IMR-90 (cell line): Measurements from ENCODE around the gene CNTN4. TPM values are rescaled to one million over a fixed set of nuclear protein-coding genes. Genes with fewer than 3 reads are reported as not detected.

Experiments used
- ATAC-seq: fragments of 200-7000 bp; cut with Tn5 transposase; 2 replicates; pipeline ENCODE4 v1.9.1; 2020; ENCODE audit warnings: low read depth, mild to moderate bottlenecking, moderate library complexity
- BruUV-seq: library from RNA; stranded (reverse); fragments of 400-500 nt; replicated peaks from 2 replicates; lab custom pipeline; 2021; lab: Mats Ljungman, UMichigan
- CTCF ChIA-PET: fragments of 300-600 bp; formaldehyde crosslinking; extraction: SDS; loops from one replicate; lab custom pipeline; 2021; ENCODE audit warnings: antibody characterized with exemption; lab: Yijun Ruan, JAX
- POLR2A ChIA-PET: fragments of 300-600 bp; sonication (Branson Sonifier 250); formaldehyde crosslinking; loops from one replicate; lab custom pipeline; 2022; ENCODE audit warnings: antibody characterized with exemption; ENCODE audit not compliant: unreplicated experiment; lab: Charles Lee
- DNase-seq: peaks from one replicate; pipeline ENCODE4 v3.0.0; 2013
- H2AFZ ChIP-seq: replicated peaks from 2 replicates; pipeline ENCODE3; 2013; ENCODE audit warnings: low read length, mild to moderate bottlenecking; ENCODE audit not compliant: poor library complexity
- H2AK5ac ChIP-seq: 2 replicates; pipeline ENCODE4 v1.6.1; 2013; ENCODE audit warnings: low read depth, low read length, inconsistent platforms
- H2AK9ac ChIP-seq: replicated peaks from 2 replicates; pipeline ENCODE3; 2013; ENCODE audit warnings: mild to moderate bottlenecking, low read depth, low read length, moderate library complexity; ENCODE audit not compliant: poor library complexity
- H2BK120ac ChIP-seq: 2 replicates; pipeline ENCODE4 v1.6.1; 2013; ENCODE audit warnings: low read depth, low read length, inconsistent platforms
- H2BK15ac ChIP-seq: 3 replicates; pipeline ENCODE4 v1.6.1; 2013; ENCODE audit warnings: low read depth, low read length, inconsistent platforms
- H2BK20ac ChIP-seq: 2 replicates; pipeline ENCODE4 v1.6.1; 2013; ENCODE audit warnings: low read depth, mild to moderate bottlenecking, inconsistent platforms, low read length, moderate library complexity
- H2BK5ac ChIP-seq: 2 replicates; pipeline ENCODE4 v1.6.1; 2013; ENCODE audit warnings: mild to moderate bottlenecking, low read depth, low read length, inconsistent platforms; ENCODE audit not compliant: poor library complexity, severe bottlenecking
- H3K14ac ChIP-seq: replicated peaks from 2 replicates; pipeline ENCODE4 v1.6.1; 2013; ENCODE audit warnings: low read depth, low read length, inconsistent platforms
- H3K18ac ChIP-seq: 2 replicates; pipeline ENCODE4 v1.6.1; 2013; ENCODE audit warnings: low read depth, low read length, control low read depth
- H3K23ac ChIP-seq: 2 replicates; pipeline ENCODE4 v1.6.1; 2013; ENCODE audit warnings: low read depth, low read length, inconsistent platforms
- H3K27ac ChIP-seq: 2 replicates; pipeline ENCODE4 v1.5.1; 2013; ENCODE audit warnings: mild to moderate bottlenecking, control low read depth, low read length; ENCODE audit not compliant: insufficient read depth
- H3K27me3 ChIP-seq: 2 replicates; pipeline ENCODE4 v1.6.1; 2013; ENCODE audit warnings: low read length; ENCODE audit not compliant: control insufficient read depth, insufficient read depth
- H3K36me3 ChIP-seq: 2 replicates; pipeline ENCODE4 v1.6.1; 2013; ENCODE audit warnings: low read length, mixed read lengths; ENCODE audit not compliant: control insufficient read depth, insufficient read depth
- H3K4ac ChIP-seq: 2 replicates; pipeline ENCODE4 v1.6.1; 2013; ENCODE audit warnings: low read depth, low read length, inconsistent platforms
- H3K4me1 ChIP-seq: 2 replicates; pipeline ENCODE4 v1.6.1; 2013; ENCODE audit warnings: low read length, mixed read lengths; ENCODE audit not compliant: control insufficient read depth, insufficient read depth
- H3K4me2 ChIP-seq: 2 replicates; pipeline ENCODE4 v1.6.1; 2013; ENCODE audit warnings: low read depth, mild to moderate bottlenecking, control low read depth, low read length, moderate library complexity
- H3K4me3 ChIP-seq: 2 replicates; pipeline ENCODE4 v1.5.1; 2013; ENCODE audit warnings: low read depth, mild to moderate bottlenecking, control low read depth, low read length, moderate library complexity; ENCODE audit not compliant: insufficient read depth
- H3K56ac ChIP-seq: 2 replicates; pipeline ENCODE4 v1.6.1; 2013; ENCODE audit warnings: low read length, inconsistent platforms; ENCODE audit not compliant: insufficient read depth; ENCODE audit errors: extremely low read depth
- H3K79me1 ChIP-seq, 2 experiments: 2 replicates each; pipeline ENCODE4 v1.6.1; 2013; ENCODE audit warnings: low read length in 2 of 2, inconsistent platforms in 1 of 2, low read depth in 1 of 2
- H3K9ac ChIP-seq: 2 replicates; pipeline ENCODE4 v1.6.1; 2013; ENCODE audit warnings: low read depth, low read length, control low read depth
- H3K9me1 ChIP-seq: 2 replicates; pipeline ENCODE4 v1.6.1; 2013; ENCODE audit warnings: low read length, inconsistent platforms; ENCODE audit not compliant: insufficient read depth
- H3K9me3 ChIP-seq: 2 replicates; pipeline ENCODE4 v1.6.1; 2013; ENCODE audit warnings: low read length; ENCODE audit not compliant: control insufficient read depth, insufficient read depth
- H4K20me1 ChIP-seq: 2 replicates; pipeline ENCODE4 v1.6.1; 2013; ENCODE audit warnings: low read length, inconsistent platforms; ENCODE audit not compliant: insufficient read depth
- H4K5ac ChIP-seq: 2 replicates; pipeline ENCODE4 v1.6.1; 2013; ENCODE audit warnings: mild to moderate bottlenecking, low read depth, low read length, control low read depth
- H4K8ac ChIP-seq, 2 experiments: 2 replicates each; pipeline ENCODE4 v1.6.1; 2013; ENCODE audit warnings: low read depth in 2 of 2, low read length in 2 of 2, control low read depth in 1 of 2, inconsistent platforms in 1 of 2
- H4K91ac ChIP-seq: 2 replicates; pipeline ENCODE4 v1.6.1; 2013; ENCODE audit warnings: low read depth, low read length, inconsistent platforms; ENCODE audit not compliant: insufficient read depth
- NFE2L2 ChIP-seq: fragments of 150-350 bp; IDR thresholded peaks from 2 replicates; pipeline ENCODE4 v1.6.1; 2016; ENCODE audit warnings: low read depth, mild to moderate bottlenecking, low read length
- RCOR1 ChIP-seq: IDR thresholded peaks from 2 replicates; pipeline ENCODE4 v1.6.1; 2012; ENCODE audit warnings: mild to moderate bottlenecking, low read length, improper control_type of control experiment; ENCODE audit not compliant: insufficient replicate concordance
- WGBS, 2 experiments: methylation state at CpG; one replicate each; pipeline versions ENCODE4 v1.1.5 to v1.1.7; 2013; ENCODE audit warnings: missing lambda C conversion rate in 2 of 2; ENCODE audit not compliant: insufficient read length in 1 of 2; ENCODE audit errors: extremely low coverage in 2 of 2; 5-methylcytosine and 5-hydroxymethylcytosine counted together
- dilution Hi-C: fragments of 300-500 bp; cut with HindIII; formaldehyde crosslinking; loops from one replicate; pipeline ENCODE4 v1.14.3; 2018; ENCODE audit warnings: low sequenced_read_pairs; ENCODE audit not compliant: unreplicated experiment
- in situ Hi-C: fragments of 300-500 bp; cut with MboI; formaldehyde crosslinking; loops from 3 replicates; pipeline ENCODE4 v1.14.3; 2019; ENCODE audit warnings: low sequenced_read_pairs, inconsistent platforms, mixed read lengths
- intact Hi-C: fragments of 100-400 bp; cut with micrococcal nuclease; formaldehyde crosslinking; loops from 2 replicates; pipeline ENCODE4 v1.10.0; 2022
- polyA plus RNA-seq, 3 experiments: library from polyadenylated mRNA; depleted of rRNA; stranded (reverse); fragments of >200 nt; gene quantifications; 2 replicates each; pipeline ENCODE4 v1.2.3, GENCODE V29; 2012; ENCODE audit warnings: low replicate concordance in 1 of 3
- total RNA-seq: library from RNA; depleted of rRNA; stranded (reverse); fragments of >200 nt; gene quantifications from 2 replicates; pipeline ENCODE4 v1.2.3, GENCODE V29; 2012

CNTN4 gene
- total and polyA plus RNA-seq, 2 of the 4 experiments (the other 2 are of a cell fraction), result under 0.01 TPM; not detected in 1

GRCh38 chr3:2961576-2961975, 862.9 kb downstream of the CNTN4 start:
- Histone ChIP-seq H3K56ac (no peak overlapping the region), H2AFZ (no peak overlapping the region), H3K9me1 (no peaks in the 10 kb centered on the region), H2AK9ac (no peak overlapping the region), H3K4me1 (no peaks in the 10 kb centered on the region), H2AK5ac (no peak overlapping the region), H2BK20ac (no peak overlapping the region), H4K8ac (no peak overlapping the region), H3K36me3 (no peaks in the 10 kb centered on the region), H3K14ac (no peak overlapping the region), H2BK120ac (no peak overlapping the region), H3K79me1 (no peaks in the 10 kb centered on the region), H3K27me3 (no peaks in the 10 kb centered on the region), H2BK15ac (no peak overlapping the region), H4K5ac (no peak overlapping the region), H3K27ac (no peak overlapping the region), H4K20me1 (no peaks in the 10 kb centered on the region), H2BK5ac (no peak overlapping the region), H3K23ac (no peak overlapping the region), H3K9me3 (peaks cover 4% of the 10 kb centered on the region; the same call in 1 of the 2 replicates), H3K4ac (no peak overlapping the region), H3K4me2 (no peak overlapping the region), H3K18ac (no peak overlapping the region), H3K9ac (no peak overlapping the region), H4K91ac (no peak overlapping the region), H3K4me3 (no peak overlapping the region)
- no CpG with 5 or more reads among the region's 1 CpG for WGBS, 2 experiments
- no peak for DNase-seq
- no peak for ATAC-seq
- no TSS peak for BruUV-seq
- TF ChIP-seq RCOR1, result no peak
- TF ChIP-seq NFE2L2, result no peak
- ChIA-PET POLR2A (no interaction called here), CTCF (no interaction called here)
- intact Hi-C loops (no loop called here), in situ Hi-C loops (no loop called here), dilution Hi-C loops (no loop called here)
